CD8-positive, alpha-beta memory T cell (primary cell): ENCODE measurements around the gene PCDH9. TPM values are rescaled to one million over a fixed set of nuclear protein-coding genes. Genes with fewer than 3 reads are reported as not detected.

Experiments used
- CTCF ChIA-PET: fragments of 350-600 bp; sonication (Branson Sonifier 250); formaldehyde crosslinking; loops from one replicate; lab custom pipeline; 2021; ENCODE audit warnings: antibody characterized with exemption; lab: Charles Lee
- POLR2A ChIA-PET: fragments of 350-600 bp; sonication (Branson Sonifier 250); formaldehyde crosslinking; loops from one replicate; lab custom pipeline; 2021; ENCODE audit warnings: antibody characterized with exemption; lab: Charles Lee
- DNase-seq, 5 donors: peaks; one replicate each; pipeline versions ENCODE4 v3.0.0 to v3.0.0-alpha.2; 2020 to 2022; ENCODE audit warnings: mixed read lengths in 1 of 5
- H3K27ac ChIP-seq: one replicate; pipeline ENCODE4 v1.7.0; 2013; ENCODE audit warnings: low read depth, mild to moderate bottlenecking, low read length, moderate library complexity
- H3K27me3 ChIP-seq: 2 replicates; pipeline ENCODE4 v1.7.0; 2013; ENCODE audit warnings: low read length, mild to moderate bottlenecking; ENCODE audit not compliant: insufficient read depth, poor library complexity, severe bottlenecking
- H3K36me3 ChIP-seq: 2 replicates; pipeline ENCODE4 v1.7.0; 2013; ENCODE audit warnings: mild to moderate bottlenecking, low read length, moderate library complexity; ENCODE audit not compliant: insufficient read depth
- H3K4me1 ChIP-seq: 2 replicates; pipeline ENCODE4 v1.7.0; 2013; ENCODE audit warnings: mild to moderate bottlenecking, low read length, moderate library complexity; ENCODE audit not compliant: insufficient read depth
- H3K4me3 ChIP-seq: 2 replicates; pipeline ENCODE4 v1.7.0; 2013; ENCODE audit warnings: mild to moderate bottlenecking, low read length
- H3K9me3 ChIP-seq: 2 replicates; pipeline ENCODE4 v1.7.0; 2013; ENCODE audit warnings: mild to moderate bottlenecking, low read length
- H3K27ac Mint-ChIP-seq, 8 donors: one replicate each; pipeline ENCODE4 v1.8.0; 2020 to 2021; ENCODE audit warnings: mixed read lengths in 8 of 8, mild to moderate bottlenecking in 6 of 8, inconsistent platforms in 3 of 8, moderate library complexity in 3 of 8
- H3K27me3 Mint-ChIP-seq, 2 donors: one replicate each; pipeline ENCODE4 v1.8.0; 2020 to 2021; ENCODE audit warnings: mixed read lengths in 2 of 2, mild to moderate bottlenecking in 1 of 2, moderate library complexity in 1 of 2
- H3K36me3 Mint-ChIP-seq, 3 donors: one replicate each; pipeline ENCODE4 v1.8.0; 2020 to 2021; ENCODE audit warnings: mixed read lengths in 3 of 3, inconsistent platforms in 1 of 3, mild to moderate bottlenecking in 1 of 3
- H3K4me1 Mint-ChIP-seq, 3 donors: one replicate each; pipeline ENCODE4 v1.8.0; 2020 to 2021; ENCODE audit warnings: mixed read lengths in 3 of 3, inconsistent platforms in 1 of 3, mild to moderate bottlenecking in 1 of 3
- H3K4me3 Mint-ChIP-seq, 7 donors: one replicate each; pipeline ENCODE4 v1.8.0; 2020 to 2021; ENCODE audit warnings: mixed read lengths in 7 of 7, mild to moderate bottlenecking in 6 of 7, moderate library complexity in 4 of 7, inconsistent platforms in 2 of 7
- H3K9me3 Mint-ChIP-seq, 5 donors: one replicate each; pipeline ENCODE4 v1.8.0; 2020 to 2022; ENCODE audit warnings: mixed read lengths in 5 of 5, mild to moderate bottlenecking in 3 of 5, moderate library complexity in 2 of 5, inconsistent platforms in 1 of 5
- polyA plus RNA-seq: library from polyadenylated mRNA; unstranded; fragments of 300-500 nt; fragmentation: Illumina TruSeq; gene quantifications from one replicate; pipeline ENCODE4 v1.2.3, GENCODE V29; 2021
- total RNA-seq, 2 experiments: library from RNA; stranded (reverse); gene quantifications; one replicate each; pipeline ENCODE4 v1.2.3, GENCODE V29; 2021

Gene PCDH9
- total and polyA plus RNA-seq, 3 experiments from 2014 or later: 0.09 to 0.21 (median 0.16) TPM

GRCh38 chr13:66577358-66577757 is 652.8 kb downstream of the PCDH9 start:
- no peak for DNase-seq
- no peak overlapping the region for H3K4me3 ChIP-seq
- H3K4me3 Mint-ChIP-seq: no peak overlapping the region
- H3K27ac Mint-ChIP-seq: no peak overlapping the region
- peaks cover 0 to 18% (median 7%) of the 10 kb centered on the region in 5 donors for H3K9me3 Mint-ChIP-seq
- H3K36me3 ChIP-seq: no peaks in the 10 kb centered on the region
- no peaks in the 10 kb centered on the region for H3K4me1 ChIP-seq
- CTCF ChIA-PET: no interaction called here
- no peaks in the 10 kb centered on the region for H3K36me3 Mint-ChIP-seq
- POLR2A ChIA-PET: no interaction called here
- no peaks in the 10 kb centered on the region for H3K9me3 ChIP-seq
- H3K4me1 Mint-ChIP-seq: no peaks in the 10 kb centered on the region
- H3K27me3 ChIP-seq: no peaks in the 10 kb centered on the region
- H3K27me3 Mint-ChIP-seq: no peaks in the 10 kb centered on the region
- H3K27ac ChIP-seq: no peak overlapping the region

- Mint-ChIP-seq H3K4me3 (no peak overlapping the region), H3K27ac (no peak overlapping the region), H3K4me1 (no peaks in the 10 kb centered on the region), H3K27me3 (no peaks in the 10 kb centered on the region), H3K9me3 (peaks cover 0 to 15% (median 7%) of the 10 kb centered on the region in 5 donors), H3K36me3 (no peaks in the 10 kb centered on the region)
- H3K27ac ChIP-seq: no peak overlapping the region
- H3K27me3 ChIP-seq: no peaks in the 10 kb centered on the region
- H3K4me3 ChIP-seq: no peak overlapping the region
- ChIA-PET CTCF (no interaction called here), POLR2A (no interaction called here)
- H3K36me3 ChIP-seq: no peaks in the 10 kb centered on the region
- H3K9me3 ChIP-seq: no peaks in the 10 kb centered on the region
- no peaks in the 10 kb centered on the region for H3K4me1 ChIP-seq
- no peak for DNase-seq
Observed at GRCh38 chr13:66576381-66576780, 653.8 kb downstream of the PCDH9 start.

GRCh38 chr13:66574606-66575005 is 655.5 kb downstream of the PCDH9 start:
- Mint-ChIP-seq H3K4me3 (no peak overlapping the region), H3K27ac (no peak overlapping the region)

GRCh38 chr13:66567899-66568612 is 662.1 kb downstream of the PCDH9 start:
- ChIA-PET POLR2A (interaction anchor here (0.6 kb wide), 1 partner anchor 1253 kb away, joined by 3 read pairs; no protein-coding TSS in a partner anchor), CTCF (no interaction called here)
- Mint-ChIP-seq H3K4me1 (no peaks in the 10 kb centered on the region), H3K9me3 (peaks cover 2 to 23% (median 7%) of the 10 kb centered on the region in 5 donors), H3K36me3 (no peaks in the 10 kb centered on the region), H3K27ac (no peak overlapping the region), H3K4me3 (no peak overlapping the region), H3K27me3 (no peaks in the 10 kb centered on the region)
- no peak overlapping the region for H3K27ac ChIP-seq
- DNase-seq: no peak
- H3K27me3 ChIP-seq: no peaks in the 10 kb centered on the region
- H3K36me3 ChIP-seq: no peaks in the 10 kb centered on the region
- no peaks in the 10 kb centered on the region for H3K4me1 ChIP-seq
- H3K9me3 ChIP-seq: no peaks in the 10 kb centered on the region
- H3K4me3 ChIP-seq: no peak overlapping the region

More at GRCh38 chr13:66574606-66575005, 655.5 kb downstream of the PCDH9 start:
- H3K4me1 Mint-ChIP-seq: no peaks in the 10 kb centered on the region
- no peaks in the 10 kb centered on the region for H3K36me3 Mint-ChIP-seq
- ChIA-PET POLR2A (no interaction called here), CTCF (no interaction called here)
- no peaks in the 10 kb centered on the region for H3K27me3 ChIP-seq
- no peak for DNase-seq
- no peaks in the 10 kb centered on the region for H3K4me1 ChIP-seq
- H3K9me3 ChIP-seq: no peaks in the 10 kb centered on the region
- no peak overlapping the region for H3K27ac ChIP-seq
- H3K27me3 Mint-ChIP-seq: no peaks in the 10 kb centered on the region
- H3K9me3 Mint-ChIP-seq: peaks cover 0 to 15% (median 9%) of the 10 kb centered on the region in 5 donors
- no peak overlapping the region for H3K4me3 ChIP-seq
- no peaks in the 10 kb centered on the region for H3K36me3 ChIP-seq

GRCh38 chr13:66565279-66565678 is 664.9 kb downstream of the PCDH9 start:
- ChIA-PET CTCF (no interaction called here), POLR2A (no interaction called here)
- Histone ChIP-seq H3K36me3 (no peaks in the 10 kb centered on the region), H3K4me3 (no peak overlapping the region), H3K9me3 (no peaks in the 10 kb centered on the region), H3K4me1 (no peaks in the 10 kb centered on the region), H3K27me3 (no peaks in the 10 kb centered on the region), H3K27ac (no peak overlapping the region)
- Mint-ChIP-seq H3K36me3 (no peaks in the 10 kb centered on the region), H3K9me3 (peaks cover 3 to 26% (median 9%) of the 10 kb centered on the region in 5 donors), H3K27me3 (no peaks in the 10 kb centered on the region), H3K4me1 (no peaks in the 10 kb centered on the region), H3K4me3 (no peak overlapping the region), H3K27ac (no peak overlapping the region)
- no peak for DNase-seq

GRCh38 chr13:66563076-66563475 is 667.1 kb downstream of the PCDH9 start:
- Histone ChIP-seq H3K9me3 (no peaks in the 10 kb centered on the region), H3K36me3 (no peaks in the 10 kb centered on the region), H3K4me3 (no peak overlapping the region), H3K4me1 (no peaks in the 10 kb centered on the region), H3K27ac (no peak overlapping the region), H3K27me3 (no peaks in the 10 kb centered on the region)
- peaks cover 3 to 17% (median 6%) of the 10 kb centered on the region in 5 donors for H3K9me3 Mint-ChIP-seq
- no peak overlapping the region for H3K4me3 Mint-ChIP-seq
- ChIA-PET CTCF (no interaction called here), POLR2A (no interaction called here)
- H3K27ac Mint-ChIP-seq: no peak overlapping the region
- H3K27me3 Mint-ChIP-seq: no peaks in the 10 kb centered on the region
- DNase-seq: no peak
- H3K36me3 Mint-ChIP-seq: no peaks in the 10 kb centered on the region
- no peaks in the 10 kb centered on the region for H3K4me1 Mint-ChIP-seq

- Histone ChIP-seq H3K27ac (no peak overlapping the region), H3K9me3 (no peaks in the 10 kb centered on the region), H3K36me3 (no peaks in the 10 kb centered on the region), H3K4me1 (no peaks in the 10 kb centered on the region), H3K4me3 (no peak overlapping the region), H3K27me3 (no peaks in the 10 kb centered on the region)
- no peak for DNase-seq
- Mint-ChIP-seq H3K4me3 (no peak overlapping the region), H3K27me3 (no peaks in the 10 kb centered on the region), H3K27ac (no peak overlapping the region), H3K9me3 (peaks cover 2 to 12% (median 8%) of the 10 kb centered on the region in 5 donors), H3K36me3 (no peaks in the 10 kb centered on the region), H3K4me1 (no peaks in the 10 kb centered on the region)
- POLR2A ChIA-PET: no interaction called here
- CTCF ChIA-PET: no interaction called here
Observed at GRCh38 chr13:66562054-66562453, 668.1 kb downstream of the PCDH9 start.

- H3K4me3 Mint-ChIP-seq: no peak overlapping the region
- Histone ChIP-seq H3K36me3 (no peaks in the 10 kb centered on the region), H3K27ac (no peak overlapping the region), H3K9me3 (no peaks in the 10 kb centered on the region), H3K27me3 (no peaks in the 10 kb centered on the region), H3K4me1 (no peaks in the 10 kb centered on the region), H3K4me3 (no peak overlapping the region)
- ChIA-PET POLR2A (no interaction called here), CTCF (no interaction called here)
- peaks cover 2 to 12% (median 8%) of the 10 kb centered on the region in 5 donors for H3K9me3 Mint-ChIP-seq
- no peak overlapping the region for H3K27ac Mint-ChIP-seq
- no peaks in the 10 kb centered on the region for H3K4me1 Mint-ChIP-seq
- no peaks in the 10 kb centered on the region for H3K36me3 Mint-ChIP-seq
- no peaks in the 10 kb centered on the region for H3K27me3 Mint-ChIP-seq
- no peak for DNase-seq
Observed at GRCh38 chr13:66560991-66561390, 669.1 kb downstream of the PCDH9 start.
